K562 (cell line): ENCODE data around the gene SYNM. TPM values are rescaled to one million over a fixed set of nuclear protein-coding genes. Genes with fewer than 3 reads are reported as not detected.

ENCODE experiments used
- ATAC-seq: fragments of 200-7000 bp; cut with Tn5 transposase; 3 replicates; pipeline ENCODE4 v1.9.1; 2020; ENCODE audit warnings: moderate library complexity
- BruUV-seq: library from RNA; stranded (reverse); fragments of 400-500 nt; replicated peaks from 2 replicates; lab custom pipeline; 2021; lab: Mats Ljungman, UMichigan
- CTCF ChIA-PET: fragments of 300-600 bp; formaldehyde crosslinking; extraction: SDS; loops from one replicate; lab custom pipeline; 2021; ENCODE audit warnings: low intra/inter-chr PET ratio; lab: Yijun Ruan, JAX
- POLR2A ChIA-PET: fragments of 300-600, 350-650 bp; sonication (Branson Sonifier 250); formaldehyde crosslinking; extraction: SDS; loops from one replicate; lab custom pipeline; 2021; ENCODE audit warnings: antibody characterized with exemption, inconsistent platforms; lab: Yijun Ruan, JAX
- DNase-seq, 4 experiments: peaks; one replicate each; pipeline versions ENCODE4 v3.0.0 to v3.0.0-alpha.2; 2011 to 2018; ENCODE audit warnings: low spot score in 3 of 4, mixed read lengths in 3 of 4; ENCODE audit errors: extremely low read depth in 1 of 4
- FAIRE-seq: peaks from 2 replicates; lab custom pipeline; 2011; peaks lifted over from hg19 to GRCh38; lab: Jason Lieb, UNC
- H2AFZ ChIP-seq: 2 replicates; pipeline ENCODE4 v1.6.0; 2011; ENCODE audit warnings: low read depth, low read length, control low read depth, inconsistent platforms
- H3K27ac ChIP-seq: fragments of 200-600 bp; 3 replicates; pipeline ENCODE4 v1.8.0; 2011; ENCODE audit warnings: low read depth, mild to moderate bottlenecking, control low read depth, inconsistent platforms, low read length, moderate library complexity, mixed read lengths; ENCODE audit errors: extremely low read depth
- H3K27me3 ChIP-seq, 2 experiments: fragments of 300-600 bp in 1 of 2; 2 replicates in 1 of 2; 3 replicates in 1 of 2; pipeline versions ENCODE4 v1.6.0 to v1.8.0; 2011; ENCODE audit warnings: inconsistent platforms in 2 of 2, low read length in 2 of 2, mild to moderate bottlenecking in 1 of 2, mixed read lengths in 1 of 2, moderate library complexity in 1 of 2; ENCODE audit not compliant: control insufficient read depth in 2 of 2, insufficient read depth in 2 of 2
- H3K36me3 ChIP-seq: fragments of 300-600 bp; 3 replicates; pipeline ENCODE4 v1.8.0; 2011; ENCODE audit warnings: mild to moderate bottlenecking, low read length, inconsistent platforms; ENCODE audit not compliant: control insufficient read depth, insufficient read depth
- H3K4me1 ChIP-seq, 2 experiments: fragments of 200-600 bp in 1 of 2; replicated peaks in 1 of 2; 2 replicates in 1 of 2; 3 replicates in 1 of 2; pipeline versions ENCODE4 v1.5.1 to v1.8.0; 2011; ENCODE audit warnings: inconsistent platforms in 2 of 2, low read length in 2 of 2, mild to moderate bottlenecking in 1 of 2, mixed read lengths in 1 of 2, moderate library complexity in 1 of 2; ENCODE audit not compliant: control insufficient read depth in 2 of 2, insufficient read depth in 2 of 2
- H3K4me2 ChIP-seq: 2 replicates; pipeline ENCODE4 v1.6.1; 2011; ENCODE audit warnings: low read length, control low read depth, inconsistent platforms, mixed read lengths; ENCODE audit not compliant: insufficient read depth
- H3K4me3 ChIP-seq: fragments of 200-600 bp; sonication (generic), shearing (Covaris generic); 2 replicates; pipeline ENCODE4 v1.5.1; 2016; ENCODE audit warnings: control low read depth, inconsistent platforms
- H3K79me2 ChIP-seq: fragments of 200-600 bp; 3 replicates; pipeline ENCODE4 v1.8.0; 2011; ENCODE audit warnings: low read length, inconsistent platforms; ENCODE audit not compliant: control insufficient read depth, insufficient read depth
- H3K9ac ChIP-seq, 2 experiments: 2 replicates each; pipeline versions ENCODE4 v1.6.0 to v1.6.1; 2011; ENCODE audit warnings: low read depth in 2 of 2, low read length in 2 of 2, control low read depth in 1 of 2, inconsistent platforms in 1 of 2, mild to moderate bottlenecking in 1 of 2, mixed read lengths in 1 of 2; ENCODE audit not compliant: insufficient read depth in 1 of 2
- H3K9me1 ChIP-seq: one replicate; pipeline ENCODE4 v1.6.0; 2011; ENCODE audit warnings: inconsistent platforms, mild to moderate bottlenecking, low read length, moderate library complexity; ENCODE audit not compliant: control insufficient read depth, insufficient read depth
- H3K9me3 ChIP-seq: replicated peaks from 2 replicates; pipeline ENCODE4 v1.5.1; 2011; ENCODE audit warnings: low read depth, low read length, inconsistent platforms; ENCODE audit not compliant: control insufficient read depth, insufficient read depth
- H4K20me1 ChIP-seq: replicated peaks from 2 replicates; pipeline ENCODE4 v1.6.1; 2011; ENCODE audit warnings: low read length, inconsistent platforms, mixed read lengths; ENCODE audit not compliant: control insufficient read depth, insufficient read depth
- CBX8 ChIP-seq: fragments of 200-600 bp; sonication (generic); IDR thresholded peaks from 2 replicates; pipeline ENCODE4 v1.6.1; 2012; ENCODE audit warnings: borderline replicate concordance, mixed run types, low read depth, mild to moderate bottlenecking, moderate library complexity, mixed read lengths, low read length, control low read depth, inconsistent platforms; ENCODE audit not compliant: poor library complexity, severe bottlenecking; ENCODE audit errors: extremely low read depth
- MTA3 ChIP-seq: fragments of 450-650 bp; formaldehyde crosslinking; IDR thresholded peaks from 2 replicates; pipeline ENCODE4 v1.6.1; 2017; ENCODE audit warnings: mild to moderate bottlenecking, borderline replicate concordance
- NFIC ChIP-seq: fragments of 450-650 bp; IDR thresholded peaks from 2 replicates; pipeline ENCODE4 v1.6.1; 2017; ENCODE audit warnings: mild to moderate bottlenecking, inconsistent platforms
- NFIX ChIP-seq: fragments of 250-450 bp; sonication (Bioruptor Pico); IDR thresholded peaks from 2 replicates; pipeline ENCODE4 v1.4.0; 2020; ENCODE audit warnings: low read depth, mild to moderate bottlenecking, moderate library complexity
- NFRKB ChIP-seq: fragments of 450-650 bp; IDR thresholded peaks from 2 replicates; pipeline ENCODE4 v1.6.1; 2016; ENCODE audit warnings: low read depth
- PATZ1 ChIP-seq: fragments of 250-450 bp; sonication (Bioruptor Pico); IDR thresholded peaks from 2 replicates; pipeline ENCODE4 v1.5.0; 2020; ENCODE audit warnings: mild to moderate bottlenecking, borderline replicate concordance
- PCBP1 ChIP-seq: fragments of 200-400 bp; formaldehyde crosslinking; IDR thresholded peaks from 2 replicates; pipeline ENCODE4 v1.6.1; 2018; ENCODE audit warnings: mild to moderate bottlenecking, low read depth, low read length; ENCODE audit not compliant: poor library complexity, severe bottlenecking
- POLR2B ChIP-seq: fragments of 450-650 bp; IDR thresholded peaks from 2 replicates; pipeline ENCODE4 v1.6.1; 2018; ENCODE audit warnings: low read depth; ENCODE audit not compliant: partially characterized antibody
- ZBTB26 ChIP-seq: fragments of 450-650 bp; formaldehyde crosslinking; IDR thresholded peaks from 2 replicates; pipeline ENCODE4 v1.4.0; 2022; ENCODE audit warnings: missing genetic modification characterization
- ZNF280A ChIP-seq: fragments of 450-650 bp; IDR thresholded peaks from 2 replicates; pipeline ENCODE4 v1.6.1; 2018; ENCODE audit warnings: mild to moderate bottlenecking, low read depth; ENCODE audit not compliant: partially characterized antibody
- ZNF449 ChIP-seq: fragments of 250-450 bp; sonication (Bioruptor Pico); IDR thresholded peaks from 2 replicates; pipeline ENCODE4 v1.8.0; 2022; ENCODE audit warnings: moderate library complexity, mild to moderate bottlenecking, inconsistent platforms
- WGBS: fragments of 100-300 bp; shearing (Covaris generic); methylation state at CpG from one replicate; pipeline ENCODE4 v1.1.6; 2016; ENCODE audit warnings: low coverage, mixed read lengths; ENCODE audit not compliant: insufficient coverage; ENCODE audit errors: missing lambda C conversion rate; 5-methylcytosine and 5-hydroxymethylcytosine counted together
- in situ Hi-C: fragments of 300-500 bp; cut with MboI; formaldehyde crosslinking; loops from 4 replicates; pipeline ENCODE4 v1.15.0; 2018; ENCODE audit warnings: inconsistent platforms, mixed read lengths
- intact Hi-C: fragments of 100-400 bp; cut with micrococcal nuclease; formaldehyde crosslinking; loops from 2 replicates; pipeline ENCODE4 v1.14.2; 2022
- polyA plus RNA-seq, 8 experiments: library from polyadenylated mRNA; depleted of rRNA in 4 of 8; stranded (reverse) in 5 of 8; unstranded in 3 of 8; fragments of >200 nt; fragmentation: Nextera tagmentation in 2 of 8; fragmentation: Illumina TruSeq in 1 of 8; extraction: Ambion mirVana in 2 of 8; extraction: Trizol in 1 of 8; gene quantifications; 2 replicates each; pipeline versions ENCODE4 v1.2.1 to v1.2.3, GENCODE V29; 2011 to 2014; ENCODE audit warnings: inconsistent platforms in 1 of 8, missing spikeins in 1 of 8
- total RNA-seq, 7 experiments: library from RNA; depleted of rRNA in 6 of 7; stranded (reverse); fragments of >200 nt in 6 of 7; fragmentation: Illumina TruSeq in 2 of 7; extraction: Trizol in 2 of 7; gene quantifications; 2 replicates each; pipeline versions ENCODE4 v1.2.1 to v1.2.3, GENCODE V29; 2011 to 2021; ENCODE audit warnings: low replicate concordance in 1 of 7
- TF ChIP-seq, protein P1 (sequence below): fragments of 250-450 bp; sonication (Bioruptor Pico); IDR thresholded peaks from 2 replicates; pipeline ENCODE4 v1.8.0; 2021; ENCODE audit warnings: moderate library complexity, mild to moderate bottlenecking, inconsistent platforms
- TF ChIP-seq, protein P2 (sequence below): fragments of 450-650 bp; formaldehyde crosslinking; IDR thresholded peaks from 2 replicates; pipeline ENCODE4 v1.4.0; 2020; ENCODE audit warnings: mild to moderate bottlenecking, moderate library complexity

Gene SYNM
- total and polyA plus RNA-seq, 9 of the 15 experiments (the other 6 are each of a cell fraction or from before 2014, with no cell fraction given): 0.01 to 0.42 (median 0.13) TPM

- Histone ChIP-seq H3K27ac (no peak overlapping the region), H3K36me3 (no peaks in the 10 kb centered on the region), H3K4me2 (no peak overlapping the region), H3K79me2 (no peaks in the 10 kb centered on the region), H3K9me3 (no peaks in the 10 kb centered on the region), H3K9ac (no peak overlapping the region), H3K27me3 (peaks cover 31 to 63% of the 10 kb centered on the region in 2 experiments), H2AFZ (no peak overlapping the region), H4K20me1 (no peaks in the 10 kb centered on the region; the same call in 1 of the 2 replicates), H3K9me1 (no peaks in the 10 kb centered on the region), H3K4me1 (no peaks in the 10 kb centered on the region; a peak in 1 of 5 replicates), H3K4me3 (no peak overlapping the region)
- no TSS peak for BruUV-seq
- DNase-seq (no peak), ATAC-seq (no peak), FAIRE-seq (no peak)
- in situ Hi-C loops (no loop called here), intact Hi-C loops (no loop called here)
- ChIA-PET POLR2A (no interaction called here), CTCF (interaction anchor here (0.6 kb wide), 1 partner anchor 152 kb away, joined by 3 read pairs; no protein-coding TSS in a partner anchor)
- 20% methylated on average over 18 of the region's 18 CpGs for WGBS
- TF ChIP-seq POLR2B (no peak), ZNF449 (CRISPR knock-in tag) (no peak), NFIC (peak; percentile 88), PATZ1 (CRISPR knock-in tag) (no peak), NFRKB (no peak), CBX8 (no peak), PCBP1 (no peak), MTA3 (no peak), NFIX (peak; percentile 80), ZBTB26 (CRISPR knock-in tag) (no peak), ZNF280A (no peak)
- TF ChIP-seq, protein P1, sequence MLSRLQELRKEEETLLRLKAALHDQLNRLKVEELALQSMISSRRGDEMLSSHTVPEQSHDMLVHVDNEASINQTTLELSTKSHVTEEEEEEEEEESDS (CRISPR knock-in tag): no peak
- TF ChIP-seq, protein P2, sequence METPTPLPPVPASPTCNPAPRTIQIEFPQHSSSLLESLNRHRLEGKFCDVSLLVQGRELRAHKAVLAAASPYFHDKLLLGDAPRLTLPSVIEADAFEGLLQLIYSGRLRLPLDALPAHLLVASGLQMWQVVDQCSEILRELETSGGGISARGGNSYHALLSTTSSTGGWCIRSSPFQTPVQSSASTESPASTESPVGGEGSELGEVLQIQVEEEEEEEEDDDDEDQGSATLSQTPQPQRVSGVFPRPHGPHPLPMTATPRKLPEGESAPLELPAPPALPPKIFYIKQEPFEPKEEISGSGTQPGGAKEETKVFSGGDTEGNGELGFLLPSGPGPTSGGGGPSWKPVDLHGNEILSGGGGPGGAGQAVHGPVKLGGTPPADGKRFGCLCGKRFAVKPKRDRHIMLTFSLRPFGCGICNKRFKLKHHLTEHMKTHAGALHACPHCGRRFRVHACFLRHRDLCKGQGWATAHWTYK (CRISPR knock-in tag): no peak
These were observed 27.9 kb downstream of the SYNM start for GRCh38 chr15:99132634-99133287.
